Hepatocyte (in vitro differentiated cells): ENCODE data around the gene POC1A. TPM values are rescaled to one million over a fixed set of nuclear protein-coding genes. Genes with fewer than 3 reads are reported as not detected.

Source experiments
- DNase-seq: peaks from one replicate; pipeline ENCODE4 v3.0.0-alpha.2; 2016; ENCODE audit warnings: low spot score
- H2AFZ ChIP-seq: fragments of 200-600 bp; sonication (generic); 2 replicates; pipeline ENCODE4 v1.6.0; 2016; ENCODE audit warnings: antibody characterized with exemption, mild to moderate bottlenecking
- H3K27ac ChIP-seq: fragments of 200-600 bp; sonication (generic); 2 replicates; pipeline ENCODE4 v1.5.1; 2016; ENCODE audit warnings: mild to moderate bottlenecking
- H3K27me3 ChIP-seq: fragments of 200-600 bp; sonication (generic); 2 replicates; pipeline ENCODE4 v1.6.1; 2016
- H3K36me3 ChIP-seq: fragments of 200-600 bp; sonication (generic); replicated peaks from 2 replicates; pipeline ENCODE4 v1.5.1; 2016; ENCODE audit warnings: low read depth; ENCODE audit not compliant: insufficient read depth
- H3K4me1 ChIP-seq: fragments of 200-600 bp; sonication (generic); 2 replicates; pipeline ENCODE4 v1.5.1; 2016; ENCODE audit warnings: mild to moderate bottlenecking, moderate library complexity; ENCODE audit not compliant: insufficient read depth
- H3K4me2 ChIP-seq: fragments of 200-600 bp; sonication (generic); 2 replicates; pipeline ENCODE4 v1.6.0; 2016
- H3K4me3 ChIP-seq: fragments of 200-600 bp; sonication (generic); 2 replicates; pipeline ENCODE4 v1.5.1; 2016; ENCODE audit warnings: mild to moderate bottlenecking
- H3K79me2 ChIP-seq: fragments of 200-600 bp; sonication (generic); 2 replicates; pipeline ENCODE4 v1.6.0; 2017; ENCODE audit warnings: mild to moderate bottlenecking
- H3K9me2 ChIP-seq: fragments of 200-600 bp; sonication (generic); replicated peaks from 2 replicates; pipeline ENCODE4 v1.6.0; 2017; ENCODE audit warnings: mild to moderate bottlenecking; ENCODE audit not compliant: insufficient read depth
- H3K9me3 ChIP-seq: fragments of 200-600 bp; sonication (generic); 2 replicates; pipeline ENCODE4 v1.5.1; 2016; ENCODE audit warnings: low read depth, mild to moderate bottlenecking
- H4K20me1 ChIP-seq: fragments of 200-600 bp; sonication (generic); 2 replicates; pipeline ENCODE4 v1.6.0; 2016; ENCODE audit warnings: mild to moderate bottlenecking; ENCODE audit not compliant: insufficient read depth, poor library complexity, severe bottlenecking
- EZH2 ChIP-seq: fragments of 200-600 bp; sonication (generic); IDR thresholded peaks from 2 replicates; pipeline ENCODE4 v1.6.1; 2016; ENCODE audit warnings: antibody characterized with exemption, mild to moderate bottlenecking, borderline replicate concordance
- EZH2phosphoT487 ChIP-seq: fragments of 200-600 bp; sonication (generic); IDR thresholded peaks from one replicate; pipeline ENCODE4 v1.6.1; 2018; ENCODE audit warnings: antibody characterized with exemption, mild to moderate bottlenecking, low read depth, moderate library complexity; ENCODE audit not compliant: unreplicated experiment, severe bottlenecking
- WGBS: methylation state at CpG from one replicate; pipeline ENCODE4 v1.1.6; 2016; ENCODE audit warnings: low lambda C conversion rate; ENCODE audit errors: missing lambda C conversion rate; 5-methylcytosine and 5-hydroxymethylcytosine counted together
- polyA plus RNA-seq: library from polyadenylated mRNA; unstranded; fragments of >200 nt; fragmentation: Nextera tagmentation; extraction: Ambion mirVana; gene quantifications from 2 replicates; pipeline ENCODE4 v1.2.1, GENCODE V29; 2016
- total RNA-seq: library from RNA; depleted of rRNA; stranded (reverse); fragments of >200 nt; gene quantifications from 2 replicates; pipeline ENCODE4 v1.2.3, GENCODE V29; 2014
- TF ChIP-seq, protein P1 (sequence below): fragments of 200-600 bp; sonication (generic); IDR thresholded peaks from 2 replicates; pipeline ENCODE4 v1.5.1; 2016; ENCODE audit warnings: antibody characterized with exemption, mild to moderate bottlenecking; ENCODE audit not compliant: poor library complexity

The POC1A gene
- total and polyA plus RNA-seq, 2 experiments from 2014 or later: 2.6 to 3.7 TPM

GRCh38 chr3:52068730-52069129 lies 85.5 kb downstream of the POC1A start:
- no peaks in the 10 kb centered on the region for H3K27me3 ChIP-seq
- no peak for DNase-seq
- peak overlapping the region; percentile 96 for H3K27ac ChIP-seq
- WGBS: 79% methylated on average over 12 of the region's 12 CpGs
- H3K9me3 ChIP-seq: no peaks in the 10 kb centered on the region
- H3K36me3 ChIP-seq: no peaks in the 10 kb centered on the region
- no peaks in the 10 kb centered on the region for H3K79me2 ChIP-seq
- TF ChIP-seq EZH2phosphoT487: no peak
- TF ChIP-seq, protein P1, sequence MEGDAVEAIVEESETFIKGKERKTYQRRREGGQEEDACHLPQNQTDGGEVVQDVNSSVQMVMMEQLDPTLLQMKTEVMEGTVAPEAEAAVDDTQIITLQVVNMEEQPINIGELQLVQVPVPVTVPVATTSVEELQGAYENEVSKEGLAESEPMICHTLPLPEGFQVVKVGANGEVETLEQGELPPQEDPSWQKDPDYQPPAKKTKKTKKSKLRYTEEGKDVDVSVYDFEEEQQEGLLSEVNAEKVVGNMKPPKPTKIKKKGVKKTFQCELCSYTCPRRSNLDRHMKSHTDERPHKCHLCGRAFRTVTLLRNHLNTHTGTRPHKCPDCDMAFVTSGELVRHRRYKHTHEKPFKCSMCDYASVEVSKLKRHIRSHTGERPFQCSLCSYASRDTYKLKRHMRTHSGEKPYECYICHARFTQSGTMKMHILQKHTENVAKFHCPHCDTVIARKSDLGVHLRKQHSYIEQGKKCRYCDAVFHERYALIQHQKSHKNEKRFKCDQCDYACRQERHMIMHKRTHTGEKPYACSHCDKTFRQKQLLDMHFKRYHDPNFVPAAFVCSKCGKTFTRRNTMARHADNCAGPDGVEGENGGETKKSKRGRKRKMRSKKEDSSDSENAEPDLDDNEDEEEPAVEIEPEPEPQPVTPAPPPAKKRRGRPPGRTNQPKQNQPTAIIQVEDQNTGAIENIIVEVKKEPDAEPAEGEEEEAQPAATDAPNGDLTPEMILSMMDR: no peak
- TF ChIP-seq EZH2: no peak
- peak overlapping the region; percentile 22 for H3K4me2 ChIP-seq
- no peak overlapping the region for H2AFZ ChIP-seq
- H3K9me2 ChIP-seq: no peaks in the 10 kb centered on the region
- peaks cover 24% of the 10 kb centered on the region for H3K4me1 ChIP-seq
- no peaks in the 10 kb centered on the region for H4K20me1 ChIP-seq
- H3K4me3 ChIP-seq: no peak overlapping the region

DNA sequence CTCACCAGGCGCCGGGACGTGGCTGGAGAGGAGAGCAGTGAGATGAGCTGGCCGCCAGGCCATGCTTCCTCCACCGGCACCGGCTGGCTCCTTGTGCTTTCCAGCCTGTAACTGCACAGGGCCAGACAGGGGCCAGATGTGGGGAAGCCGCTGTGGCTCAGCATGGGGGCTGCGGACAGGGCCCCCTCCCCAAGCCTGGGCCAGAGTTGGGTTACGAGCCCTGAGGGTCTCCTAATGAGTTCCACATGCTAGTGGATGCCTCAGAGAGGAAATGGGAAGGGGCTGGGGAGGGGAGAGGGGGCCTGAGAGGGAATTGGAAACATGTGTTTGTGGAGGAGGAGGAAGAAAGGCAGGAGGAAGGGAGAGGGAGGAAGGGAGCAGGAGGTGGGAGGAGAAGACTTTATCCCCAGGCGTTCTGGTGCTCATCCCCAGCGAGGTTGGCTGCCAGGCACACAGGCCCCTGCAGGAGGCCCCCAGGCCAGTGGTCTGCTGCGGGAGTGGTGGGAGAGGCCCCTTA lies 86.1 kb downstream of the POC1A start:
- H3K4me1 ChIP-seq: peaks cover 24% of the 10 kb centered on the region
- peak overlapping the region; percentile 53 for H3K4me2 ChIP-seq
- TF ChIP-seq, protein P1: no peak
- TF ChIP-seq EZH2 (no peak), EZH2phosphoT487 (no peak)
- DNase-seq: peak; percentile 79
- H3K9me2 ChIP-seq: no peaks in the 10 kb centered on the region
- H4K20me1 ChIP-seq: no peaks in the 10 kb centered on the region
- no peaks in the 10 kb centered on the region for H3K9me3 ChIP-seq
- H3K27me3 ChIP-seq: no peaks in the 10 kb centered on the region
- peak overlapping the region; percentile 96 for H3K27ac ChIP-seq
- H3K36me3 ChIP-seq: no peaks in the 10 kb centered on the region
- H2AFZ ChIP-seq: no peak overlapping the region
- no peak overlapping the region for H3K4me3 ChIP-seq
- WGBS: 40% methylated on average over 11 of the region's 12 CpGs
- H3K79me2 ChIP-seq: no peaks in the 10 kb centered on the region

- no peak for TF ChIP-seq EZH2
- TF ChIP-seq, protein P1: no peak
- no peak for TF ChIP-seq EZH2phosphoT487
- no peak overlapping the region for H2AFZ ChIP-seq
Observed at GRCh38 chr3:52067526-52067925, 86.7 kb downstream of the POC1A start.

More at GRCh38 chr3:52067526-52067925, 86.7 kb downstream of the POC1A start:
- H3K27ac ChIP-seq: peak overlapping the region; percentile 96
- no peak for DNase-seq
- H3K9me2 ChIP-seq: no peaks in the 10 kb centered on the region
- H3K4me2 ChIP-seq: peak overlapping the region; percentile 53
- no peaks in the 10 kb centered on the region for H3K27me3 ChIP-seq
- WGBS: 72% methylated on average over 4 of the region's 4 CpGs
- no peaks in the 10 kb centered on the region for H3K79me2 ChIP-seq
- H3K4me1 ChIP-seq: peaks cover 29% of the 10 kb centered on the region
- no peaks in the 10 kb centered on the region for H4K20me1 ChIP-seq
- H3K4me3 ChIP-seq: no peak overlapping the region
- no peaks in the 10 kb centered on the region for H3K9me3 ChIP-seq
- no peaks in the 10 kb centered on the region for H3K36me3 ChIP-seq
